ENCODE results near the gene TRABD2B. TPM values are rescaled to one million over a fixed set of nuclear protein-coding genes. Genes with fewer than 3 reads are reported as not detected.

The TRABD2B gene
- total RNA-seq, 1 experiment from 2014 or later = 0.05 TPM

GRCh38 chr1:47853852-47854251 is 143.3 kb downstream of the TRABD2B start:
- TF ChIP-seq SIN3A (IDR thresholded peaks at IDR 0.05; ENCODE audit: low read depth) (no peak), CTCF (IDR thresholded peaks at IDR 0.05 in 2 of 3, conservative IDR thresholded peaks at IDR 0.05 in 1 of 3; ENCODE audit: borderline replicate concordance in 1 of 3, insufficient read depth in 1 of 3, low read depth in 2 of 3, low read length in 2 of 3) (no peak), ATF3 (IDR thresholded peaks at IDR 0.05) (no peak), CEBPB (IDR thresholded peaks at IDR 0.05; ENCODE audit: low read depth) (no peak), POLR2AphosphoS5 (IDR thresholded peaks at IDR 0.05; ENCODE audit: low read depth, low read length) (no peak), EGR1 (IDR thresholded peaks at IDR 0.05; ENCODE audit: low read depth) (no peak), EZH2 (IDR thresholded peaks at IDR 0.05) (no peak), ZFX (IDR thresholded peaks at IDR 0.05) (no peak), ELF1 (IDR thresholded peaks at IDR 0.05; ENCODE audit: borderline replicate concordance, low read depth) (no peak), CBX3 (IDR thresholded peaks at IDR 0.05; ENCODE audit: low read depth) (no peak), TCF7L2 (IDR thresholded peaks at IDR 0.05; ENCODE audit: borderline replicate concordance, extremely low read depth, insufficient read depth, insufficient read length) (no peak), SP1 (IDR thresholded peaks at IDR 0.05; ENCODE audit: low read depth) (no peak), RAD21 (IDR thresholded peaks at IDR 0.05; ENCODE audit: low read depth) (no peak), REST (IDR thresholded peaks at IDR 0.05; ENCODE audit: low read depth) (no peak), YY1 (IDR thresholded peaks at IDR 0.05; ENCODE audit: extremely low read depth, insufficient replicate concordance, low read depth, low read length) (no peak)
- TF ChIP-seq, protein P1, sequence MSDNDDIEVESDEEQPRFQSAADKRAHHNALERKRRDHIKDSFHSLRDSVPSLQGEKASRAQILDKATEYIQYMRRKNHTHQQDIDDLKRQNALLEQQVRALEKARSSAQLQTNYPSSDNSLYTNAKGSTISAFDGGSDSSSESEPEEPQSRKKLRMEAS (IDR thresholded peaks at IDR 0.05) = no peak
- intact Hi-C loops (cut with micrococcal nuclease) = no loop called here
- no peaks in the 10 kb centered on the region for H3K4me1 ChIP-seq (ENCODE audit: control insufficient read depth in 1 of 2, insufficient read depth in 2 of 2, low read length in 2 of 2)
- no peak overlapping the region for H2AFZ ChIP-seq (ENCODE audit: low read depth, low read length, poor library complexity, severe bottlenecking)
- ATAC-seq (no peak), DNase-seq (ENCODE audit: low read depth, low spot score) (no peak)
- no peak overlapping the region for H3K4me2 ChIP-seq (ENCODE audit: low read length)
- H4K20me1 ChIP-seq (ENCODE audit: insufficient read depth) = no peaks in the 10 kb centered on the region
- no peaks in the 10 kb centered on the region for H3K36me3 ChIP-seq (ENCODE audit: control insufficient read depth in 1 of 2, insufficient read depth in 2 of 2, low read length in 2 of 2)
- H3K9me3 ChIP-seq (ENCODE audit: control insufficient read depth in 1 of 2, insufficient read depth in 1 of 2, low read depth in 1 of 2, low read length in 2 of 2) = no peaks in the 10 kb centered on the region
- no peaks in the 10 kb centered on the region for H3K27me3 ChIP-seq (ENCODE audit: insufficient read depth, low read length)
- no peak overlapping the region for H3K9ac ChIP-seq (ENCODE audit: low read length)
- BruUV-seq (replicated peaks) = no TSS peak
- no peak overlapping the region for H3K4me3 ChIP-seq (replicated peaks in 1 of 2; ENCODE audit: low read depth in 1 of 2, low read length in 2 of 2)
- ChIA-PET RAD21 (ENCODE audit: low non-redundant PET in 1 of 2, low total read pairs in 2 of 2, uncharacterized antibody in 2 of 2, unreplicated experiment in 2 of 2) (no interaction called here), CTCF (no interaction called here), POLR2A (no interaction called here)
- no peaks in the 10 kb centered on the region for H3K79me2 ChIP-seq (ENCODE audit: insufficient read depth, low read length)
- no peaks in the 10 kb centered on the region for H3K9me2 ChIP-seq (ENCODE audit: insufficient read depth)
- no peak overlapping the region for H3K27ac ChIP-seq (ENCODE audit: low read depth, low read length)

Data from HCT116 (cell line).